CD4-positive, alpha-beta T cell treated with Interleukin-10 for 1 hour (primary cell): ENCODE results near the gene FAM78A.

Source experiments
- DNase-seq: peaks from one replicate; pipeline ENCODE4 v3.0.0-alpha.2; 2020

FAM78A gene

DNA sequence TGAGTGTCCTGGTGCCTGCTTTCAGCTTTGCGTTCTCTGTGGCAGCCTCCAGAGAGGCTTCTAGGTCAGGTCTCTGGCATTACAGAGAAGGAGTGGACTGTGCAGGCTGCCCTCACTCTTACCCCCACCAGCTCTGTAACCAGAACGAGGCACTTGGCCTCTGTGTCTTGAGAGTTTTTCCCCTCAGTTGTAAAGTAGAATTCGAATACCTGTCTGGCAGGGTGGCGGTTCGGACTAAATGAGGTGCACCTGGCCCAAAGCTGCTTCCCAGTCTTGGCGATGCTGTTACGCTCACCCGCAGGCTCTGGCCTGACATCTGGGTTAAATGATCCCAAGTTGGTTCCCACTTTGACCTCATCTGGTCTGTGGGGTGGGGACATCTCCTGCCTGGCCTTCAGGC, 40.1 kb downstream of the FAM78A start:
- DNase-seq = no peak

DNA sequence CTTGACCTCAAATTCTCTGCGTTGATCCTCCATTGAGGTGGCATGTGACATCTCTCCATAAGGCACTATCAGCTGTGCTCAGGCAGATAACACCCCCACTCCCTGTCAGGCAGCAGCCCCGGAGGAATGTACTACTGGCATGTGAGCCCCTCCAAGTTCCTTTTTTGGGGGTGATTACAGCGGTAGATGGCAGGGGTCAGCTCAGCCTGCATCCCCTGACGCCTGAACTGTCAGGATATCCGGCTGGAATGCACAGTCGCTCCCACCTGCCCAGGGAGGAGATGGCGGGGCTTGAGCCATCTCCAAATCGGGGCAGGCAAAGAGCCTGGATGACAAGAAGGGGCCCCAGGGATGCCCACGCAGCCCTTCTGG, 40.8 kb downstream of the FAM78A start:
- DNase-seq = no peak

DNA sequence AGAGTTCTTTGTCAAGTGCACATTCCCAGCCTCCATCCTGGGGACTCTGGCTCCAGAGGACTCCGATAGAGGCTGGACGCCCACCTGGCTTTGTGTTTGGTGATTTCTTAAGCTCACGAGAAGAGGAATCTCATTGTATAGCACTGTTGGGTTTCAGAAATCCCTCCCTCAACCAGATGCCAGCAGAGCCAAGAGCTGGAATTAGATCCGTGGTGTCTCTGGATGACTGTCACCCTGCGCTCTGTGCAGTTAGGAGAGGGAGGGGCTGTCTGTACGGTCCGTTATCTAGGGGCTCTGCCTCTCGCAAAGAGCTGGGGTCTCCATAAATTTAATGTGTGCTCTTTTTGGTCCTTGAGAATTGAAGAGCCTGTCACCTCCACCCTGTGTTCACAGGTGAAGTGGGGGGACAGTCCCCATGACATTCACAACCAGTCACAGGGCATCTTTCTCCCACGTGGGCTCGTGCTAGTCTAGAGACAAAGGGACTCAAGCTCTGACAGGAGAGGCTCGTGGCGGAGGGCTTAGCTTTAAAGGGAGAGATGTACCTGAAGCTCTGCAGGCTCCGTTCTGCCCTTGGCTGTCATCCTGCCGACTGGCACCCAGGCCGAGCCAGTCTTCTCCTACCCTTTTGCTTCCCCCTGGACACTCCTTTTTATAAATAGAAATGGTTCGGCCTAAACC, 41.4 kb downstream of the FAM78A start:
- DNase-seq = no peak

- DNase-seq = peak; percentile 63
These were observed 42.3 kb downstream of the FAM78A start for GRCh38 chr9:131233995-131234394.

GRCh38 chr9:131233556-131233955, 42.8 kb downstream of the FAM78A start:
- peak; percentile 54 for DNase-seq

DNA sequence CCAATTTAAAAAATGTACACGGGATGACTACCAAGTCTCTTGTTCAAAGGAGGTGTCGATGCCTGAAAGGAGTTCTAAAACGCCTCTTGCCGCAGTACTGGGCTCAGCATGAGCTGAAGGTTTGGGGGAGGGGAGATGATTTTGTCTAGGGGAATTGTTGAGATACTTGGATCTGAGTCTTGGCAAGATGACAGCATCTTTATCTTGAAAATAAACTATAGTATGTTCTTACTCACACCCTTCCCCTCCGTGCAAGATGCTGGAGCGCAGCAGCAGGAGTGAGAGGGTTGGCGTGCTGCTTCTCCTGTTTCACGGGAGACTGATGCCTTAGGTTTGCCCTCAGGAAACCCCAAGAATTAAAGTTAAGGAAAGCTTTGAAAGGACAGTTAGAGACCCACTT, 47.3 kb downstream of the FAM78A start:
- DNase-seq = no peak

DNA sequence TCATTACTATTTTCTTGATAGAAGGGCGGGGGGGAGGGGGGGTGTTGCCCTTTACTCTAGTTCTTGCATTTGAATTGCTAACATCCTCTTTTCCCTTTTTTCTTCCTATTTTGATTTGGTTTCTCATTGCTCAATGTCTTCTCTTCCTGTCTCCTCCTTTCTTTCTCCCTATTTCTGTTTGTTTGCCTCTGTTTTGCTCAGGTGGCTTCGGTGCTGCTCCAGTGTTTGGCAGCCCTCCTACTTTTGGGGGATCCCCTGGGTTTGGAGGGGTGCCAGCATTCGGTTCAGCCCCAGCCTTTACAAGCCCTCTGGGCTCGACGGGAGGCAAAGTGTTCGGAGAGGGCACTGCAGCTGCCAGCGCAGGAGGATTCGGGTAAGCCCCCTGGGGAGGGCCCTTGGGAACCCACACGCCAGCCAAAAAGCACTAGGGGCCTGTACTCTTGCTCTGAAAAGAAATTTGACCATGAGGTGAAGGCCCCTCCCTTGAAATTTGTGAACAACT, 48.3 kb downstream of the FAM78A start:
- DNase-seq = no peak

DNA sequence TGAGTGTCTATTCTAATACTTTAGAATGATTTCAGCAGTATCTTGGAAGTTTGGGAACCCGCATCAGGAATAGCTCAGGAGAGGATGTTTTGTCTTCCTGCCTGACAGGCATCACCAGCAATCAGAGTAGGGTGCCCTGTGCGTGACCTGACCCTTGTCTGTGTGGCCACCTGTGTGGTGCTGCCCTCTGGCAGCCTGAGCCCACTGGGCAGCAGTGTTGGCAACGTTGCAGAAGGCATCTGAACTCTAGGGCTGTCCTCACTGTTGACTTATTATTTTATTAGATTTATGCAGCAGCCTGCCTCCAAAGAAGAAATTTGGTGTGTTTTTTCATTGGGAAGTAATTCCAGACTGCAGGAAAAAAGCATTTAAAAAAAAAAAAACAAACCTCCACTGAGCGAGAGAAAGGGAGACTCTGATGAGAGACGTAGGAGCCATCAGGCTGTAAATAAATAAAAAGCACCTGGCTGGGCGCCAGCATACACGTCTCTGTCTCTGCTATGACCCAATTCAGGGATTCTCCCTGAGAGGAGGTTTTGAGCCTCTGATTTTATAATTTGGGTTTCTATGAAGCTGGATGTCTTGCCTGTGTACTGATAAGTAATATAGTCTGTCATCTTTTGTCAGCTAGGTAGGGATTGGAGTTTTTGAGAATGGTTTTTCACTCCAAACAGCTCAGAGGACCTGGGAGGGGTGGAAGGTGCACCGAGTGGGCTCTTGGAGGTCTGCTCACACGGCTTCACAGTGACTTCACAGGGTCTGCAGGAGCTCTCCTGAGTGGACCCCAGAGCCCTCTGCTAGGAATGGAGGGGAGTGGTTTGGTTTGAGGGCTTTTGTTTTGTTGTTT, 49.0 kb downstream of the FAM78A start:
- no peak for DNase-seq

DNA sequence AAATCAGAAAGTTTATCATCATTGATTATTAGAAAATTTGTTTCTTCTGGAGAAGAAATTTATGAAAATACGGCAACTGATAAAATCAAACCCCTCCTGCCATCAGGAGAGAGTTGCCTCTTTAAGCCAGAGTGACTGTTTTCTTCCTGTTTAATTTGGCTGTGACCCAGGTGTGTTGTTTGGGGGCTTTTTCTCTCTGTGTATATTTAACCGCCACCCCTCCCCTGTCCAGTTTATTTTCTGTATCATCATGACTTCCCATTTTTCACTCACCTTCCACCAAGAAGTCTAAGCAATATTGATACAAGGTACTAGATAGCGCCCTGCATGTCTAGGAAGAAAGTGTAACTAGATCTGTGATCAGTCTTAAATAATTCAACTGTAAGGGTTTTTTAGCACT, 50.1 kb downstream of the FAM78A start:
- no peak for DNase-seq

GRCh38 chr9:131222460-131222859, 53.9 kb downstream of the FAM78A start:
- DNase-seq = no peak

DNA sequence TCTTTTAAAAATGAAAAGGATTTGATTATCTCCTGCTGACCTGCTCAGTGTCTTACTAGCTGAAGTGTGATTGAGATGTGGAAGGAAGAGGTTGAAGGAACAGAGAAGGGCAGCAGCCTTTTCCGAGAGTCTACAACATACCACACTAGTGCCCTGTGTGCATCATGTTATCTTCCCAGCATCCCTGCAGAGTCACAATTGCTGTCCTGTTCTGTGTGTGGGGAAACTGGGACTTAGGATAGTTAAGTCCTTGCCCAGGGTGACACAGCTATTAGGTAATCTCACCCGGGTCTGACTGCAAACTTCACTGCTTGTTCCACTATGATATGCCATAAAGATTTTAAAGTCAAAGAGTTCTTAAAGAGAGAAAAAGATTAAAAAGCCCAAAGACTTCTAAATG, 55.8 kb downstream of the FAM78A start:
- DNase-seq = no peak

- DNase-seq = no peak
These were observed 57.9 kb downstream of the FAM78A start for GRCh38 chr9:131218370-131218769.

- DNase-seq = no peak
These were observed 58.8 kb downstream of the FAM78A start for GRCh38 chr9:131217331-131218031.

DNA sequence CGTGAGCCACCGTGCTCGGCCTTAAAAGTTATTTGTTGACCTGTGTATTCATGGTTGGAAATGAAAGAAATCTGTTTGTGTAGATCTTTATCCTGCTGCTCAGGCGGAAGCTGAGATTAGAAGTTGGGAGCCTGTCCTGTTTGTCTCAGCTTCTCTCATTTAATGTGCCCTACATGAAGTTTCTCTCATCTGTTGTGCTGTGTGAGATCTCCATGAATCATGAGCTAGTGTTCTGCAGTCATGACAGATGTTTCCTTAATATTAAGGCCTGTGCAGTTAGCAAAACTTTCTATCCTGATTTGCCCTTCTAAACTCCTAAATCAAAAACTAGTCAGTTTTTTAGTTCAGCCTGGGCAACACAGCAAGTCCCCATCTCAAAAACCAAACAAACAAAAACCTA, 59.5 kb downstream of the FAM78A start:
- DNase-seq = no peak

GRCh38 chr9:131214876-131215275, 61.4 kb downstream of the FAM78A start:
- no peak for DNase-seq

- DNase-seq = no peak
These were observed 61.9 kb downstream of the FAM78A start for GRCh38 chr9:131214286-131214856.

DNA sequence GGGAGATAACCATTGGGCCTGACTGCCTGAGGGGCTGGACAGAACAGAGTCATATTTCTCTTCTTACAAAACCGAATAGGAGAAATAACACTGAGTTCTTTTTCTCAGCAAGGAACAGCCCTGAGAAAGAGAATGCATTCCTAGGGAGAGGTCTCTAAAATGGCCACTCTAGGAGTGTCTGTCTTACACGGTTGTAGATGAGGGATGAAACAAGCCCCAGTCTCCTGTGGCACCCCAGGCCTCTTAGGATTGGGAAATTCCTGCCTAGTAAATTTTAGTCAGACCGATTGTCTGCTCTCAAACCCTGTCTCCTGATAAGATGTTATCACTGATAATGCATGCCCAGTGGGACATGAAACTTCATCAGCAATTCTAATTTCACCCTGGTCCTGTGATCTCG, 64.4 kb downstream of the FAM78A start:
- DNase-seq = peak; percentile 12
